ENCODE data around the gene LAMC3.

The LAMC3 gene

DNA sequence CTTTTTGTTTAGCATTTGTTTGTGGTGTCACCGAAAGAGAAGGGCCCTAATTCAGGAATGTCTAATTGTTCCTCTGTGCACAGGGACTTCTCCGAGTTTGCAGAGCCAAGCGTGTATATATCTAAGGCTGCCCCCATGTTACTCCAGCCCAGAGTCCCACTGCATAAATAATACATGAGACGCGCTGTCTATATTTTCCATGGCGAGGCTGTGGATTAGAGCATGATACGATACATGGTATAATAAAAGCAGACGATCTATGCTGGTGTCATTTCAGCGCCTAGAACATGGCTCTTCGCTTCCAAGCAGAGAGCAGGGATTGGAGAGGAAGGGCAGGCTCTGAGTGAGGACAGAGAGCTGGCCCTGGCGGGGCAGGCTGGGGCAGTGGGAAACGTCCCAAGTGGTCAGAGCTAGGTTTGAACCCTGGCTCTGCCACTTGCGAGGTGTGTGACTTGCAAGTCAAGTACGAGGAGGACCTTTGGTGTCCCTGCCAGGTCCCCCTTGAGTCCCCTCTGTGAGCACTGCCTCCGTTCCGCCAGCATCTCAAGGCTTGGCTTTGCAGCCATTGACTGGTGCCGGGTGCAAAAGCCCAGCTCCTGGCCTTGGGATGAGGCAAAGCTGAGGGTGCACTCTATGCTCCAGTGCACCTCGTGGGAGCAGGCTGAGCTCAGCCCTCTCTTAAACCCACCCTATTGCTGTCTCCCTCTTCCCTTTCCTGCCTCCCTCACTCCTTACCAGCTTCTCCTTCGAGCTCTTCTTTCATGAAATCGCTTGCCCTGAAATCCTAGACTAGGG, 29.2 kb upstream of the LAMC3 start:
- DNase-seq = no peak

GRCh38 chr9:130980526-130980925, 28.4 kb upstream of the LAMC3 start:
- no peak for DNase-seq

DNA sequence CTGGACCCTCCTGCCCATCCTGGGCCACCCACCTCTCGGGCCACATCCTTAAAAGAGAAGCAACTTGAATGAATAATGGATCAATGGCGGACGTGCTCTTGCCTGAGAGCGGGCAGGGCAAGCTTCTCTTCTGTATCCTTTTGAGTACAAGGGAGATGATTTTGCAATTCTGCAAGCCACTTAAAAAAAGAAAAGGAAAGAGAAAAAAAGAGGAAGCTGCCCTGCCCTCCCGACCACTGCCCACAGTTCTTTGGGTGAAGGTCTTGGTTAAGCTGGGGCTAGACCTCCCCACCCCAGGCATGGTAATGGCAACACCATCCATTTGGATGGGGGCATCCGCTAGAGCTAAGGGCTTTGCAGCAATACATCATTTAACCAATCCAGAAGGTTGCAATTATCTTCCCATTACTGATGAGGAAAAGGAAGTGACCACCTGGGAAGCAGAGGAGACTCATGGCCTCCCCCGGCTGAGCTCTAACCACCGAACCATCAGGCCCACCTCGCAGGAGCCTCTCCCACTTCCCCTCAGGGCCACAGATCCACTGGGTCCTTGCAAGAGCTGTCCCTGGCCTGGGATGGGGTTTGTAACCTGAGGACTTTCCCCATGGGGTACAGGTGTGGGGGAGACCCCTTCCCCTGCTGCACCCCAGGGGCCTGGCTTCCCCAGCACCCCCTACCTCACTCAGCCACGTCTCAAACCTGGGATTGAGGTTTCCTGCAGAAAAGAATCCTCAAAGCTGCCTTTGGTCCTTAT, 27.8 kb upstream of the LAMC3 start:
- no peak for DNase-seq

GRCh38 chr9:130981756-130982137, 27.2 kb upstream of the LAMC3 start:
- no peak for DNase-seq

DNA sequence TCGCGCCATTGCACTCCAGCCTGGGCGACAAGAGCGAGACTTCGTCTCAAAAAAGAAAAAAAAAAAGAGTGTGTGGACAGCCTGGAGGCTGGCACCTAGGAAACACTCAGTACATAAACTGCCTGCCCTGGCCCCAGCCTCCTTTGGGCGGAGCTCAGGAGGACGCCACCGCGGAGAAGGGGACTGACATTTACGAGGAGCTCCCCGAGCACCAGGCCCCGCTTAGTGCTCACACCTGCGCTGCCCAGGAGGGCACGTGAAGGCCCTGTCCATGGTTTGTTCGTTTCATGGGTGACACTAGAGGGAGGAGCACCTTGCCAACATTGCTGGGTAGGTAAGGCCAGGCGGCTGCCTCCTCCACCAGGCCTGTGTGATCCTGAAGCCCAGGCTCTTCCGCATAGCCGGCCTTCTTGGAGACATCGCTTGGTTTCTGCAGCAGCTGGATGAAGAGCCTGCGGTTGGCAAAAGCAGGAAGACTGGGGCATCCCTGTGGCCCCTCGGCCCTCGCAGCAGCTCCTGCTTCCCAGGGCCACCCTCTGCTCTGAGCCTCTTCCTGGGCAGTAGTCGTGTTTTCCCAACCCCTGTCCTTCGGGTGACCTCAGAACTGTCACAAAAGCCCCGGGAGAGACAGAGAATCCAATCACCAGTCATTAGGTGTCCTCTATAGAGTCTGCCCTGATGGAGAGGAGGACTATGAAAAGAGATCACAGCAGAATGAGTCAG, 26.2 kb upstream of the LAMC3 start:
- no peak for DNase-seq

DNA sequence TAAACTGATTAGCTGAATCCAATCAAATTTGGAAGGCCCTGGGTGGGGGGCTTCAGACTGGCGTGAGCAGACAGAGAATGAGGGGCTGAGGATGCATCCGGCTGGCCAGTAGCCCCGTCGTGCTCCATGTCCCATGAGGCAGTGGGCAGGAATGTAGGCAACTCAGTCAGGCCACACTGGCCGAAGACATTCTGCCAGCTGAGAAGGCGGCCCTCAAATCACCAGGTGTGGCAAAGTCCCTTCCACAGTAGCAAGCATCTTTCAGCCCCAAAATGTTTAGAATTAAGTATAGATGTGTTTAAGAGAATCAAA, 25.7 kb upstream of the LAMC3 start:
- DNase-seq = no peak

DNA sequence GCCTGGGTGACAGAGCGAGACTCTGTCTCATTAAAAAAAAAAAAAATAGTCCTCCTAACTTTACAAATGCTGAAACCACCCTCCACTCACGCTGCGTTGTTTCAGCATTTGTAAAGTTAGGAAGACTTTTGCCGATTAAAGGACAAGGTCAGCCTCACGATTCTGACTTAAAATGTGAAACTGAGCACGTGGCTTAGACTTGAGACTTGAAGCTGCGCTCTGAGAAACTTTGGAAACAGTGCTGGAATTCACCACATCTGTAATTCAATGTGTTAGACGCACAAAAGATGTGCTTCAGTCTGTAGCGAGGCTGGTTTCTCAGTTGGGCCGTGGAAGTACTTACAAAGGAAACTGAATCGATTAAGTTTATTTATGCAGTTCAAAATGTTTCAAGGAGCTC, 25.0 kb upstream of the LAMC3 start:
- no peak for DNase-seq

GRCh38 chr9:130984521-130984920, 24.5 kb upstream of the LAMC3 start:
- DNase-seq = no peak

- no peak for DNase-seq
Observed at GRCh38 chr9:130985029-130985428, 23.9 kb upstream of the LAMC3 start.

GRCh38 chr9:130985606-130986162, 23.3 kb upstream of the LAMC3 start:
- no peak for DNase-seq

DNA sequence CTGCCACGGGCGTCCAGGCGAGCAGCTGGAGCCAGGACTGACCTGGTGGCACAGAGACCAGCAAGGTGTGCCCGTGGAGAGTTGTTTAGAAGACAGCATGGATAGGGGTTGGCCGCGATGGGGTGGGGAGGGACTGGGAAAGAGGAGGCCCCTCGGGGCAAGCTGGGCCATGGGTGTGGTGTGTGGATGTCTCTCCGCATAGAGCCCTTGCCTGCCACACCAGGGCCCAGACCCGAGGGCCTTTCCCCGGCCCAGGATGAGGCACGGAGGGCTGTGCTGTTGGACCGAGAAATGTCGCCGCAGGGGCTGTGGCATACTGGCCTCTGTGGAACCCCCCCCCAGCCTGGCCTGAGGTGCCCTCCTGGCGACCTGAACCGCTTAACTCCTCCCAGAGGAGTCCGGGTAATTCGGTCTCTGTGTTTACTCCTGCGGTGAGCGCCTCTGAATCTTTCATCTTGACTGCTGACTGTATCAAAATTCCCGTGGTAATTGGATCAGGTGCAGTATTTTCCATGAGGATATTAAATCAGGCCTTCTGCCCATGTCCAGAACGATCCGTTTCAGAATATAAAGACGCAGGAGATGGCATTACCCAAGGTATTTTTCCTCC, 22.5 kb upstream of the LAMC3 start:
- no peak for DNase-seq

DNA sequence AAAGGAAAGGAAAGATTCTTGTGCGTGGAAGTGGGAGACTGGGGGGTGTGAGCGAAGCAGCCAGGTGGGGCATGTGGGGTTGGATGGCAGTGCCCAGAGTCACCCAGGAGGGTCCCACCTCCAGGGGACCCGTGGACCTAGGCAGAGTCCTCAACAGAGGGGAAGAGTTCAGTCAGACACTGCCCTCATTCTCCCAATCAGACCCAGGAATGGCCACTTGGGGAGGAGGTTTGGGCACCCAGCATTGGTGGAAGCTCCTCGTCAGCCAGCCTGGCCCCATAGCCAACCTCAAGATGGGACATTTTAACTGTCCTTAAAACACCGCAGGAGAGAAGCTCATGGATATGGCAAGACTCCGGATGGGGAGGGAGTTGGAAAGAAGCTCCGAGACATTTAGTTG, 21.9 kb upstream of the LAMC3 start:
- DNase-seq = no peak

- DNase-seq = no peak
Observed at GRCh38 chr9:130987738-130988399, 21.1 kb upstream of the LAMC3 start.

DNA sequence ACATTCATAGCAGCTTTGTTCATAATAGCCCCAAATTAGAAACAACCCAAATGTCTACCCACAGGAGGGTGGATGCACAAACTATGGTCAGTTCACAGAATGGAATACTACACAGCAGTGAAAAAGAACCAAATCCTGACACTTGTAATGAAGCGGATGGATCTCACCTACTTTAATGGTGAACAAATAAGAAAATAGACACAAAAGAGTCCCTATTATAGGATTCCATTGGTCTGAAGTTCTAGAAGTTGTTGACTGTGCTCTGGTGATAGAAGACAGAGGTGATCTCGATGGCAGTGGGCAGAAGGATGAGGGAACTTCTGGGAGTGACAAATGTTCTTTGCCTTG, 20.6 kb upstream of the LAMC3 start:
- DNase-seq = no peak

DNA sequence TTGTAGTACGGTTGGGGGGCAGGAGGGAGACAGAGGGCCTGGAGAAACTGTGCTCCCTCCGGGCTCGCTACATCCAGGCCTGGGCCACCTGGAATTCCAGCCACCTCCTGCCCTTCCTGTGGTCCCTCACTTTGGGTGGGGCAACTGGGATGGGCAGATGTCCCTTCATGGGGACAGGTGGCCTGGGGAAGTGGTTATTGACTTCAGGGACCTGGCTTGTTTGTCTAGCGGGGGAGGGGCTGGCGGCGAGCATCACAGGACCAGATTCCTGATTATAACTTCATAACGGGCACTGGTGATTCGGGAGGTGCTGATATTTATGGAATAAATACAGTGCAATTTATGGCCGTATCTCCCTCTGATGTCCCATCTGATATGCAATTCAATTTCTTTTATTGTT, 20.1 kb upstream of the LAMC3 start:
- no peak for DNase-seq

DNA sequence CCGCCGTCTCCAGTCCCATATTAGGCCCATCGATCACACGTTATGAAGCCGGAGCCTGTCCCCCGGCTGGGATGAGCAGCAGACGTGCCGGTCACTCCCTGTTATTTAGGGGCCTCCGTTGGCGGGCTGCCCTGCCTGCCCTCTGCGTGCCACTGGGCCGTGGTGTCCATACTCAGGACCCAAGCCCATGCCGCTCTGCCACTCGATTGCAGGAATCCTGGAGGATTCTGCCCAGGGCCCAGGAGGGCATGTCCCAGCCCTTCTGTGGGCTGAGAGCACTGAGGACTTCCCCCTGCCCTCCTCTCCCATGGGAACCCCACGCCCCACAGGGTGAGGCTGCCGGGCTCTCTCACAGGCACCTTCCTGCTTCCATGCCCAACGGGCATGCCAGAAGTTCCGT, 19.6 kb upstream of the LAMC3 start:
- DNase-seq = no peak

- no peak for DNase-seq
Observed at GRCh38 chr9:130989891-130990290, 19.1 kb upstream of the LAMC3 start.

- no peak for DNase-seq
Observed at GRCh38 chr9:130990306-130990977, 18.5 kb upstream of the LAMC3 start.

DNA sequence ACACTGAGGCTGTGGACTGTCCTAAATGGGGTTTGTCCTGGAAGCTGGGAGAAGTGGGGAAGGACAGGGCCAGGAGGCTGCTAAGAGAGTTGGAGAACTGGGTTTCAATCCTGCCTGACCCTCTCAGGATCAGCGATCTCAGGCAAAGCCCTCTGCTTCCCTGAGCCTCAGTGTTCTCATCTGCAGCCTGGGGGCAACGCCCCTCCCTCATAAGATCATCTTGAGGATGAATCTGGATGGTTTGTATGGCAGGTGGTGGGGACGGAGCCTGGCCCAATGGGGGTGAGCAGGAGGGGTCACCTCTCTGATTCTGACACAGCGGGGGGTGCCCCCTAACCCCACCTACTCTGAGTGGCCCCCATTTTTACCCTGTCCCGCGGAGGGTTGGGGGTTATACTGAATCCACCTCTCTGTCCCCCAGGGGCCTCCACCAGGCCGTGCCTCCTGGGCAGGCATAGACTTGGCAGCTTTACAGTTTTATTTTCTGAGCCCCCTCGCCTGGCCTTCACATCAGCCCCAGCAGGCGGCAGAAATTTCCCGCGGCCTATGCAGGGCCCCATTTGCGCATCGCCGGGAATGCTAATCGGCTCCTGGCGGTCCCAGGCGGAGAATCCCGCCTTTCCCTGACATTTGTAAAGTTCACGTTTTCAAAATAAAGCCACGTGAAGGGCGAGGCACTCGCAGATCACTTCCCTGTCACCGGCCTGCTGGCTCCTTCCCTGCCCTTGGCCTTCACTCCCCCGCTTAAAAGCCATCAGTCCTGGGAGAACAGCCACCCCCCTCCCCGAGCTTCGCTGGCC, 17.8 kb upstream of the LAMC3 start:
- DNase-seq = no peak

- no peak for DNase-seq
Observed at GRCh38 chr9:130991778-130992681, 16.9 kb upstream of the LAMC3 start.

All from stimulated activated naive CD4-positive, alpha-beta T cell (primary cell).